IPS-20b (cell line): ENCODE measurements around the gene STAG3.
"Not testable (repeated sequence)": the region's sequence is repeated elsewhere in the genome, so short reads cannot be mapped to it uniquely, and the experiment has no call there.

Experiments
- H3K27ac ChIP-seq: one replicate; pipeline ENCODE4 v1.5.1; 2013; ENCODE audit warnings: low read length
- H3K27me3 ChIP-seq: 2 replicates; pipeline ENCODE4 v1.6.1; 2013; ENCODE audit warnings: mild to moderate bottlenecking, low read length, inconsistent platforms; ENCODE audit not compliant: insufficient read depth
- H3K36me3 ChIP-seq: 2 replicates; pipeline ENCODE4 v1.6.1; 2013; ENCODE audit warnings: low read depth, mild to moderate bottlenecking, inconsistent platforms, low read length, moderate library complexity; ENCODE audit not compliant: insufficient read depth
- H3K4me1 ChIP-seq: 2 replicates; pipeline ENCODE4 v1.6.1; 2013; ENCODE audit warnings: mild to moderate bottlenecking, control low read depth, inconsistent platforms, low read length, moderate library complexity; ENCODE audit not compliant: insufficient read depth
- H3K4me3 ChIP-seq: 2 replicates; pipeline ENCODE4 v1.5.1; 2013; ENCODE audit warnings: mild to moderate bottlenecking, low read length, inconsistent platforms
- H3K9ac ChIP-seq: 2 replicates; pipeline ENCODE4 v1.6.1; 2013; ENCODE audit warnings: low read depth, mild to moderate bottlenecking, inconsistent platforms, low read length, moderate library complexity
- H3K9me3 ChIP-seq: 2 replicates; pipeline ENCODE4 v1.6.1; 2013; ENCODE audit warnings: mild to moderate bottlenecking, low read depth, low read length, inconsistent platforms; ENCODE audit not compliant: insufficient read depth

The STAG3 gene

DNA sequence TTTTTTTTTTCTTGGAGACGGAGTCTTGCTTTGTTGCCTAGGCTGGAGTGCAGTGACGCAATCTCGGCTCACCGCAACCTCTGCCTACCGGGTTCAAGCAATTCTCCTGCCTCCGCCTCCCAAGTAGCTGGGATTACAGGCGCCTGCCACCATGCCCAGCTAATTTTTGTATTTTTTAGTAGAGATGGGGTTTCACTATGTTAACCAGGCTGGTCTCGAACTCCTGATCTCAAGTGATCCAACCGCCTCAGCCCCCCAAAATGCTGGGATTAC, 69.1 kb downstream of the STAG3 start:
- not testable (repeated sequence) for H3K27ac ChIP-seq

GRCh38 chr7:100247152-100247757, 69.5 kb downstream of the STAG3 start:
- Histone ChIP-seq H3K4me3 (no peak overlapping the region), H3K9ac (peak overlapping the region; percentile 53; the same call in 1 of the 2 replicates), H3K36me3 (no peaks in the 10 kb centered on the region), H3K9me3 (no peaks in the 10 kb centered on the region), H3K4me1 (peaks cover 9% of the 10 kb centered on the region; the same call in 1 of the 2 replicates), H3K27me3 (no peaks in the 10 kb centered on the region), H3K27ac (peak overlapping the region; percentile 82)

More for the DNA sequence above, 69.1 kb downstream of the STAG3 start:
- H3K9ac ChIP-seq = peak overlapping the region; percentile 53; the same call in 1 of the 2 replicates
- H3K4me1 ChIP-seq, H3K9me3 ChIP-seq, H3K4me3 ChIP-seq, H3K27me3 ChIP-seq, H3K36me3 ChIP-seq: not testable (repeated sequence)

DNA sequence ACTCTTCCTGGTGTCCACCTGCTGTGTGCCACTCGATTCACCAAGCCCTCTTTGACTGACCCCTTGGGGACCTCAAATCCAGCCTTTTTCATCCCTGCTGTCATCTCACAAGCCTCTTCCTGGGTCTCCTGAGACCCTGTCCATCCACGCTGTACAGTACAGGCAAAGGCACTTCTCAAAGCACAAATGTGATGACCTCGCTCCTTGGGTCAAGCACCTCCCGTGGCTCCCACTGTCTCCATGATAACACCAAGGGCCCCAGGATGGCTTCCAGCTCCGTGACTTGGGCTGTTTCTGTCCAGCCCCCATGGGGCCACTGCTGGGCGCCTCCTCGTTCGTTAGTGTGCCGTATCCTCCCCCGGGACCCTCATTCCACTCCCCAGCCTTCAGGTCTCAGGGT, 70.8 kb downstream of the STAG3 start:
- no peak overlapping the region for H3K9ac ChIP-seq
- no peaks in the 10 kb centered on the region for H3K36me3 ChIP-seq

GRCh38 chr7:100257017-100257416, 79.3 kb downstream of the STAG3 start:
- H3K9me3 ChIP-seq = no peaks in the 10 kb centered on the region
- no peaks in the 10 kb centered on the region for H3K36me3 ChIP-seq
- no peak overlapping the region for H3K4me3 ChIP-seq
- H3K4me1 ChIP-seq = no peaks in the 10 kb centered on the region
- H3K27me3 ChIP-seq = no peaks in the 10 kb centered on the region
- no peak overlapping the region for H3K9ac ChIP-seq
- no peak overlapping the region for H3K27ac ChIP-seq

More for the DNA sequence above, 70.8 kb downstream of the STAG3 start:
- H3K27me3 ChIP-seq = no peaks in the 10 kb centered on the region
- no peak overlapping the region for H3K4me3 ChIP-seq
- peak overlapping the region; percentile 57 for H3K27ac ChIP-seq
- H3K4me1 ChIP-seq = peaks cover 9% of the 10 kb centered on the region; the same call in 1 of the 2 replicates
- no peaks in the 10 kb centered on the region for H3K9me3 ChIP-seq

GRCh38 chr7:100259984-100260383, 82.3 kb downstream of the STAG3 start:
- H3K4me1 ChIP-seq, H3K27ac ChIP-seq, H3K9ac ChIP-seq, H3K27me3 ChIP-seq, H3K9me3 ChIP-seq, H3K36me3 ChIP-seq, H3K4me3 ChIP-seq: not testable (repeated sequence)

DNA sequence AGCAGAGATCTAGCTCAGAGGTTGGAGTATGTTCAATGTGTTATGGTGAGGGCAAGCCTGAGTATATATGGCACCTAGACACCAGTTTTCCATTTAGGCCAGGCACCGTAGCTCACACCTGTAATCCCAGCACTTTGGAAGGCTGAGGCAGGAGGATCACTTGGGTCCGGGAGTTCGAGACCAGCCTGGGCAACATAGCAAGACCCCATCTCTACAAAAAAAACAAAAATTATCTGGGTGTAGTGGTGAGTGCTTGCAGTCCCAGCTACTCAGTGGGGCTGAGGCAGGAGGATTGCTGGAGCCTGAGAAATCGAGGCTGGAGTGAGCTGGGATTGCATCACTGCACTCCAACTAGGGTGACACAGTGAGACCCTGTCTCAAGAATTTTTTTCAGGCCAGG, 85.2 kb downstream of the STAG3 start:
- not testable (repeated sequence) for H3K9ac ChIP-seq, H3K27ac ChIP-seq, H3K4me1 ChIP-seq, H3K27me3 ChIP-seq, H3K9me3 ChIP-seq, H3K4me3 ChIP-seq, H3K36me3 ChIP-seq
